Measurements from ENCODE around the gene LELP1. TPM values are rescaled to one million over a fixed set of nuclear protein-coding genes. Genes with fewer than 3 reads are reported as not detected.

Gene LELP1
- total RNA-seq, 1 experiment from 2014 or later = not detected

- H4K20me1 ChIP-seq (ENCODE audit: control insufficient read depth, insufficient read depth, insufficient read length) = no peaks in the 10 kb centered on the region
- H3K18ac ChIP-seq (ENCODE audit: insufficient read length, low read depth, low read length) = no peak overlapping the region
- H3K27ac Mint-ChIP-seq = no peak overlapping the region
- H3K4ac ChIP-seq (ENCODE audit: low read depth, low read length) = no peak overlapping the region
- no peaks in the 10 kb centered on the region for H3K4me1 ChIP-seq (ENCODE audit: insufficient read depth, low read length)
- H3K27me3 Mint-ChIP-seq (ENCODE audit: low read depth) = peaks cover 15% of the 10 kb centered on the region
- H2BK5ac ChIP-seq (ENCODE audit: insufficient read length, low read length) = no peak overlapping the region
- no peaks in the 10 kb centered on the region for H3K4me1 Mint-ChIP-seq
- no peaks in the 10 kb centered on the region for H3K36me3 Mint-ChIP-seq (ENCODE audit: insufficient read depth in 1 of 3, low read depth in 3 of 3)
- H3K79me1 ChIP-seq (ENCODE audit: insufficient read depth, low read depth, low read length, poor library complexity, severe bottlenecking) = no peaks in the 10 kb centered on the region
- no CpG with 5 or more reads among the region's 1 CpG for WGBS (ENCODE audit: extremely low coverage, insufficient read length, low lambda C conversion rate)
- peaks cover 0 to 6% of the 10 kb centered on the region in 2 experiments; a peak in 1 of 5 replicates for H3K9me3 Mint-ChIP-seq
- no peak overlapping the region for H3T11ph ChIP-seq (ENCODE audit: low read length)
- no peak for DNase-seq
- no peak overlapping the region for H2BK20ac ChIP-seq (ENCODE audit: low read depth, low read length, poor library complexity, severe bottlenecking)
- H2BK15ac ChIP-seq (ENCODE audit: low read depth, low read length) = no peak overlapping the region
- H3K79me2 ChIP-seq (ENCODE audit: insufficient read depth, low read length) = no peaks in the 10 kb centered on the region
- peak overlapping the region; percentile 64 for H4K5ac ChIP-seq (ENCODE audit: insufficient read length, low read depth, low read length)
- no peak overlapping the region for H2BK12ac ChIP-seq (ENCODE audit: insufficient read length, low read depth, low read length)
- H3K4me3 Mint-ChIP-seq = no peak overlapping the region
- peaks cover 4% of the 10 kb centered on the region for H3K23me2 ChIP-seq (ENCODE audit: insufficient read length, low read depth, low read length, poor library complexity, severe bottlenecking)
- H4K8ac ChIP-seq (replicated peaks; ENCODE audit: insufficient read length, low read depth, low read length) = no peak overlapping the region
- H2AFZ ChIP-seq (ENCODE audit: low read length) = no peak overlapping the region
- no peak overlapping the region for H2BK120ac ChIP-seq (ENCODE audit: low read depth, low read length, poor library complexity, severe bottlenecking)
- no peak for TF ChIP-seq CTCF (conservative IDR thresholded peaks at IDR 0.05)
- H3K27ac ChIP-seq (ENCODE audit: insufficient read length, low read depth, low read length) = no peak overlapping the region
- H3K4me2 ChIP-seq (ENCODE audit: insufficient read depth, insufficient read length, low read length) = no peak overlapping the region
- H3K9me3 ChIP-seq (ENCODE audit: control insufficient read depth, low read depth, low read length) = no peaks in the 10 kb centered on the region
- no peak overlapping the region for H3K9ac ChIP-seq (ENCODE audit: extremely low read depth, insufficient read length, low read length)
- no peak overlapping the region for H2AK5ac ChIP-seq (ENCODE audit: insufficient read length, low read length)
- no peak overlapping the region for H3K14ac ChIP-seq (ENCODE audit: insufficient read depth, low read length)
- no peak overlapping the region for H3K56ac ChIP-seq (ENCODE audit: insufficient read length, low read depth, low read length)
- no peak overlapping the region for H4K91ac ChIP-seq (ENCODE audit: insufficient read length, low read depth, low read length)
- no peaks in the 10 kb centered on the region for H3K27me3 ChIP-seq (ENCODE audit: insufficient read depth, low read length)
- H3K23ac ChIP-seq (ENCODE audit: insufficient read length, low read depth, low read length) = no peak overlapping the region
Measured at GRCh38 chr1:153250166-153250565, 46.9 kb downstream of the LELP1 start.

All from H9 (cell line).